Aorta (tissue), 4 donors: Measurements from ENCODE around the gene E2F6. TPM values are rescaled to one million over a fixed set of nuclear protein-coding genes. Genes with fewer than 3 reads are reported as not detected.

Experiments
- polyA plus RNA-seq, 2 donors: library from polyadenylated mRNA; stranded (reverse); fragments of 200-250 nt; gene quantifications; one replicate each; pipeline ENCODE4 v1.2.3, GENCODE V29; 2013
- total RNA-seq, 2 donors: library from RNA; stranded (reverse); fragmentation: NEBNext Ultra II Directional; extraction: Animal tissue kit (Norgen Biotek cat#: 25700); gene quantifications; one replicate each; pipeline ENCODE4 v1.2.1, GENCODE V29; 2021
- donor health status: healthy with polysubstance abuse.
- donor health status: Bipolar disorder and iron deficiency.
- donor health status: DM: no; HTN: no; CAD: no.
- donor health status: DM: yes; HTN: yes; CAD: no.

The E2F6 gene
- total and polyA plus RNA-seq, 4 donors = 8.6 to 13.4 (median 9.4) TPM

Other genes with a start within 250 kb of the E2F6 start
- gene ROCK2, start 121.5 kb downstream of the E2F6 start, total RNA-seq = 100 to 1,000 TPM in 1 of 2 donors, 10 to 100 TPM in 1; 97.9 to 119 TPM
- 10 to 100 TPM; 19.2 to 20.5 TPM for gene ROCK2, start 121.5 kb downstream of the E2F6 start, polyA plus RNA-seq
- 1 to 10 TPM; 7.2 to 8.6 TPM for gene GREB1, start 67.9 kb upstream of the E2F6 start, total RNA-seq
- under 1 TPM in 1 of 2 donors, not detected in 1; 0.13 TPM for gene GREB1, start 67.9 kb upstream of the E2F6 start, polyA plus RNA-seq
- gene NTSR2, start 204.0 kb upstream of the E2F6 start, total RNA-seq = not detected
- gene NTSR2, start 204.0 kb upstream of the E2F6 start, polyA plus RNA-seq = not detected